HG02973 (cell line): Measurements from ENCODE around the gene CHD2.
"Not testable (repeated sequence)": the region's sequence is repeated elsewhere in the genome, so short reads cannot be mapped to it uniquely, and the experiment has no call there.

Experiments used
- ATAC-seq: cut with Tn5 transposase; IDR thresholded peaks from one replicate; pipeline ENCODE4 v1.9.1; 2021; ENCODE audit warnings: moderate library complexity; ENCODE audit not compliant: unreplicated experiment

The CHD2 gene

DNA sequence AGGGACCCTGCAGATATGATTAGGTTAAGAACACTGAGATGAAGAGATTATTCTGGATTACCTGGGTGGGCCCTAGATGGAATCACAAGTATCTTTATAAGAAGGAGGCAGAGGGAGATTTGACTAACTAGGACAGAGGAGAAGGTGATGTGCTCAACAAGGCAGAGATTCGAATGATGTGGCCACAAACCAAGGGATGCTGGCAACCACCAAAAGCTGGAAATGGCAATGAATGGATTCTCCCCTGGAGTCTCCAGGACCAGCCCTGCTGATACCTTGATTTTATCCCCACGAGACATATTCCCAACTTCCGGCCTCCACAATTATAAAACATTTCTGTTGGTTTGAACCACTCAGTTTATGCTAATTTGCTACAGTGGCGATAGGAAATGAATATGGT, 146.0 kb downstream of the CHD2 start:
- no peak for ATAC-seq

GRCh38 chr15:93046721-93047120, 146.6 kb downstream of the CHD2 start:
- ATAC-seq: no peak

- no peak for ATAC-seq
Observed at GRCh38 chr15:93047621-93048425, 147.7 kb downstream of the CHD2 start.

- no peak for ATAC-seq
Observed at GRCh38 chr15:93048426-93048721, 148.2 kb downstream of the CHD2 start.

GRCh38 chr15:93048759-93049161, 148.6 kb downstream of the CHD2 start:
- no peak for ATAC-seq

DNA sequence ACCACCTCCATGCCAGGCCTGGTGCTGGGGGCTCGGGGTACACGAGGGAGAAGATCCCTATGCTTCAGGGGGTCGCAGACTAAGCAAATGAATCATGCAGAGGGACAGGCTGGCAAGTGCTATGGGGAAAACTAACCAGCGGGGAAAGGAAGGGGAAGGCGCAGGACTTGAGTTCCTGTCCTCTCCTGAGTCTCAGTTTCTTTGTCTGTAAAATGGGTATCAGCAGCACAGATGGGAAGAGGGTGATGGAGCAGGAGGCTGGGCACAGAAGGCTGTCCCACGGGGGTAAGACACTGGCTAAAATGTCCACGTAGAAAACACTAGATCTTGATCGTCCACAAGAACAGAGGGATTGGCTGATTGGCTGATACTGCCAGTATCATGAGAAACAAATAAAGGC, 149.1 kb downstream of the CHD2 start:
- no peak for ATAC-seq

DNA sequence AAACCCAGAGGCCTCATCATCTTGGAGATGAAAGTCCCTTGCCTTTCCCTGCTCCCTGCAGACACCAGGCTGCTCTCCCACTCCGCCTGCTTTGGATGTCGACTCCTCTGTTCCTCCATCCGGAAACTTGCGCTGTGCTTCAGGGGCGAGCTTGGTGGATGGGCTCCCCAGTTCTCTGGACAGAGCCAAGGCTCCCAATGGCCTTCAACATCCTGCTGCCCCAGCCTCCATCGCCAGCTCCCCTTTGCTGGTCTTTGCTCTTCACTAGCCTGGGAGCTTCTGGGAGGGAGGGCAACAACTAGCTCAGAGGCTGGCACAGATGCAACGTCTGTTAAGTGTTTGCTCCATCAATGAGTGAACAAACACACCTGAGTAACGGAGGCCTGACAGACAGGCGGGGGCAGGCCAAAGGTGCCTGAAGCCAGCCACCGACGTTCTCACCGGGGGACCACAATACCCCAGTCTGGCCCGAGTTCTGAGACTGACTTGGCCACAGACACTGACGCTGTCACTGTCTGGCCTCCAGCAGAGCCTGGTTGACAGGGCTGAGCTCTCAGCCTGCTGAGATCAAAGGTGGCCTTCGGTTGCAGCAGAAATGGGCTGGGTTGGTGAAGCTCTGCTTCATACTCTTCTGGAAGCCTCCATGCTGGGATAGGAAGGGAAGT, 149.9 kb downstream of the CHD2 start:
- ATAC-seq: no peak

- no peak for ATAC-seq
Observed at GRCh38 chr15:93050648-93051047, 150.5 kb downstream of the CHD2 start.

DNA sequence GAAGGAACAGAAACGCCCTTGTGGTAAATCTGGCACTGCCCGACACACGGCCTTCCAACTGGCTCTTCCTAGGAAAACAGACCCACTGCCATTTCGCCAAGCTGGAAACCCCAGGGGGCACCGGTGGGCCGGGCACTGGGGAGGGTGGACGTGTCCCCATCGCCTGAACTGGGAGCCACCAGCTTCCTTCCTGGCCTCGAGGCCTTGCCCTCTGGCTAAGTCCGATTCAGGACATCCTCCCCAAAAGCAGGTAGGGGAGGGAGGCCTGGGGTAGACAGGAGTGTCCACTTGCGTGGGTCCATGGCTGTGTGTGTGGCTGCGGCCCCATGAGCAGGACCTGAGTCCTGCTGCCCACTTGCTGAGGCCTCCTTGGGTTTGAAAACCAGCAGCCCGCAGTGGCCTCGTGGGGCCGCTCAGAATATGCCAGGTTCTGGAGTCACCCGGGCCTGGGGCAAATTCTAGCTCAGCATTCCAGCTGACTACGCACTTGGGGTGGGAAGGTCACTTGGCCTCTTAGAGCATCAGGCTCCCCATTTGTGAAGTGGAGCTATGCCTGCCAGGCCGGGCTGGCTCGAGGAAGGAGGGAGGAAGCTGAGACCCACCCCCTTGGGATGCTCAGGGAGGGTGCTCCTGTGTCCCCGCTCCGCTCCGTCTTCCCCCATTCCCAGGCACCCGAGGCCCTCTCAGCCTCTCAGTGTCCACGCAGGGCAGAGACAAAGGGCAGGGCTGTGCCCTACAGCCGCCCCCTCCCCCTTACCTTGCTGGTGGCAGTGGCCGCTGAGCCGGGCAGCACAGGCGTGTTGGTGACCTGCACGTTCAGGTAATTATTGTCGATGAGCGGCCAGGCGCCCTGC, 151.3 kb downstream of the CHD2 start:
- ATAC-seq: no peak

DNA sequence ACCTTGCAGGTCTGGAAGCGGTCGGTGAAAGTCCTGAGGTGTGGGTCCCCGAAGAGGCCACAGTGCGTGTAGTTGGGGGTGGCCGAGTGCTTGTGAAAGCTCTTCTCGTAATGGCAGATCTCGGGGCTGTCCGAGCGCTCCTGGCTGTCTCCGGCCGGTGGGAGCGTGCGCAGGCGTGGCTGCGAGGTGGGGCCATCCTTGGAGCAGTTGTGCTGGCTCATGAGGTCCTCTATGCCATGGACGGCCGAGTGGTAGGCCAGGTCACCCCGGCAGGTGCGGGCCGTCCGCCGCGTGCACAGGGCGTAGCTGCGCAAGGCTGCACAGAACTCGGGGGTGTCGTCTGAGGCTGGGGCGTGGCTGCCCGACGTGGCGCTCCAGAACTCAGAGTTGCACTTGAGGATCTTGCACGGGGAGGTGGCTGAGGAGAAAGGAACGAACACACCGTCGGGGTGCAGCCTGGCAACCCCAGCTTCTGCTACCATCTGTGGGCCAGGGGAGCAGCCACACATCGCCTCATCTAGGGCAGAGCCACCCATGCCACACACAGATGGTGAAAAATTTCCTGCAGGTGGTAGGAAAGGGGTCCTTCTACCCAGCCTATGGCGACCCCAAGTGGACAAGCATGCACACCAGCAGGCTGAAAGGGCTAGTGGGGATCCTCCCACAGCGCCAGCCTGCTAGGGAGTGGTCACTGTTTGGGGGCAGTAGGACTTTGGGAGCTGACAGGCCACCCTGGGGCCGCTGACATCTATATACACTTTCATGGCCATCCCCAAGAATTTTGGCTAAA, 152.2 kb downstream of the CHD2 start:
- ATAC-seq: no peak

DNA sequence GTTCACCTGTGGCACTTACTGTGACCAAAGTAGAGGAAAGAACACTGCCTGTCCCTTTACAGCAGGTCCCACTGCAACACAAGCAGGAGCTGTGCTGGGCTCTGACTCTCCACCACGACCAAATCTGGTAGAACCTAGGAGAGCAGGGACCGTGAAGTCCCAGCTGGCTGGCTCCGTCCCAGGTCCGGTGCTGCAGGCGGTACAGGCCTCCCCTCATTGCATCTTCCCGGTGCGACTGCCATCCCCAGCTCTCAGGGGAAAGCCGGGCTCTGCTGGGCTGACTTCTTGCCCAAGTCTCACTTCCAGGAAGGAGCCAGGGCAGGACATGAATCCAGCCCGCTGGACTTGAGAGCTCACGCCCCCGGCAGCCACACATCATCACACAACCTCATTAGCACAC, 155.1 kb downstream of the CHD2 start:
- ATAC-seq: no peak

DNA sequence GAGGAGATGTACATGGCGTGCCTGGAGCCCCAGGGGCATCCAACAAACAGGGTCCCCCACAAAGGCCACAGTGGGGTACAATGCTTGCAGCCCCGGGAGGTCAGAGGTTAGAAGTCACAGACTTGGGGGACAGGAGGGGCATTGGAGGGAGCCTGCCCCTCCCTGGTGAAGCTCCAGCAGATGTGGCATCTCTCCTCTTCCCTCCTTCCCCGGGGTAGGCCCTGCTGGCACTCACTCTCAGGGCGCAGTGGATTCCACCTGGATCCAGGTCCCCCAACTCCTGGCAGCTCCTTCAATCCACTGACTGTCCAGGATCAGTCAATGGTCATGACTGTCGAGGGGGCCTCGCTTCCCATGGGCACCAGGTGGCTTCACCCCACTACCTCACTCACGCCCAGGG, 156.7 kb downstream of the CHD2 start:
- ATAC-seq: no peak

- ATAC-seq: no peak
Observed at GRCh38 chr15:93057618-93058017, 157.5 kb downstream of the CHD2 start.

GRCh38 chr15:93058128-93058527, 158.0 kb downstream of the CHD2 start:
- no peak for ATAC-seq

DNA sequence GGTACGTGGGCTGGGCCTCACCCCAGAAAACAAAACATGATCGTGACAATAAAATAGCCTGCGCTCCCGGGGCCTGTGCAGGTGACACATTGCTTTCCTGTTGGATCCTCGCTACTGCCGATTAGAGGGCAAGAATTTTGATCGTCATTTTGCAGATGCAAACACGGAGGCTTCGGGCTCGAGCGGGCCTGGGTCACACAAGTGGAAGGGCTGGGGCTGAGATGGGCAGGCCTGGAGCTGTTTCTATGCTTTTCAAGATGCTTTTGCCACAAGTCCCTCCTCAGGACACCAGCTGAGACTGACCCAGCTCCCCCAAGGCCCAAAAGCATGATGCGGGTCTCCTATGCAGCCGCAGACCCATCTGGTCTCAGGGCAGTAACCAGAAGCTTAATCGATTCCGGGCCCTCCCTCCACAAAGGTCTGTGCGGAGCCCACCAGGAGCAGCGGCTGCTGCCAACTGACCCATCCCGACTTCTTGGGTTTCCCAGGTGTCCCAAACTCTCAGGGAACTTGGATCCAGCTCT, 158.8 kb downstream of the CHD2 start:
- no peak for ATAC-seq

- ATAC-seq: no peak
Observed at GRCh38 chr15:93059442-93059841, 159.3 kb downstream of the CHD2 start.

DNA sequence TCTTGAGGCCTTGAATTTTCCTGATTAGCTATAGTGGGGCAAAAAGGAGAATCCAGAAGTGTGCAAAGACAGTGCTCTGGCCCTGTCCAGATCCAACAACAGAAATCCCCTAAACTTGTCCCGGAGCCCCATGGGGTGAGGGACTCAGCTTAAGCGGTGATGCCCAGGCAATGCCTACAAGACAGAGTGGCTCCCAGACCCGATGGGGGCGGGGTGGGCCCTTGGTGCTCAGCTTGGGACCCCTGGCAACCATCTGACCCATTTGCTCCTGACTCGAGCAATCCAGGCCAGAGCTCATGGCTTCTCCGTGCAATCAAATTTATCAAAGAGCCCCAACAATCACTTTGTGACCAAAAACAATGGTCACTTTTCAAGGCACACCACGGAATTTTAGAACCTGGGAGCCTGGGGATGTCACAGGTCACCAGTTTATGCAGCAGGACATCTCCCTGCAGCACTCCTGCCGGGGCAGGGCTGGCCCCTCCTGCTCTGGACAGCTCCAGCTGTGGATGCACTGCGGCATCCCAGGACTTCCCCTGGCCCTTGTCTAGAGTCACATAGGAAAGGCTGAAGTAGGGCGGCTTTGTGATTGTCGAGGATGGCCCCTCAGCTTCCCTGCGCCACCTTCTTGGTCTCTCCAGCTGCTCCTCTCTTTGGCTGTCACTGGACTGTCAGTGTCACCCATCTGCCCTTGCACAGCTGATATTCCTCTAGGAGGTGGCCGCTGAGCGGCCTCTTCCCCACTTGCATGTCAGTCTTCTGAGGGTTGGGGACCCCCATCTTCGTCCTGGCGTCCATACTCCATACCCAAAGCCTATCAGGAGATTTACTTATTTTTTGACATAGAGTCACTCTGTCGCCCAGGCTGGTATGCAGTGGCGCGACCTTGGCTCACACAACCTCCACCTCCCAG, 160.5 kb downstream of the CHD2 start:
- no peak for ATAC-seq

- ATAC-seq: not testable (repeated sequence)
Observed at GRCh38 chr15:93062628-93063261, 162.6 kb downstream of the CHD2 start.

DNA sequence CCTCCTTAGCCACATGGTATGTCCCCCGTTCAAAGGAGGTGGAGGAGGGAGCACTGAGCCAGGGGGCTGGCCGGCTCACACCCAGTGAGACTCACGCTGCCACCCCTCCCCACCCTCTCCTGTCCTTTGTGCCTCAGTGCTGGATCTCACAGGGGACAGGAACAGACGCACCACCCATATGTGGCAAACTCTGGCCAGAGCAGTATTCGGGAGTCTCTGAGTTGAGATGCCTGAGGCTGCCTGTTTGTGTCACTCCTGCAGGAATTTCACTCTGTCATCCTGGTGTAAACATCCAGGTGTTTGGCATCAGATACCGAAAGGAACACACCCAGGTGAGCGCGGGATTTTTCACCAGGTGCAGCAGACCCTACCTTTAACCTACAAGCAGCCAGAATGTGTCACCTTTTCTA, 163.1 kb downstream of the CHD2 start:
- no peak for ATAC-seq
